ENCODE data around the gene GPX3.

The GPX3 gene

GRCh38 chr5:151014680-151015343 is 5.6 kb upstream of the GPX3 start:
- no peak for DNase-seq

- no peak for DNase-seq
These were observed 4.3 kb upstream of the GPX3 start for GRCh38 chr5:151015974-151016587.

GRCh38 chr5:151016700-151017099 is 3.7 kb upstream of the GPX3 start:
- DNase-seq = no peak

GRCh38 chr5:151017897-151018296 is 2.5 kb upstream of the GPX3 start:
- no peak for DNase-seq

- DNase-seq = no peak
These were observed 1.5 kb upstream of the GPX3 start for GRCh38 chr5:151018846-151019245.

GRCh38 chr5:151019331-151019730 is 1.1 kb upstream of the GPX3 start:
- DNase-seq = no peak

- DNase-seq = no peak
These were observed 1.4 kb downstream of the GPX3 start for GRCh38 chr5:151021746-151022145.

- DNase-seq = no peak
These were observed 2.2 kb downstream of the GPX3 start for GRCh38 chr5:151022511-151023018.

- DNase-seq = no peak
These were observed 2.7 kb downstream of the GPX3 start for GRCh38 chr5:151023047-151023615.

- DNase-seq = no peak
These were observed 3.3 kb downstream of the GPX3 start for GRCh38 chr5:151023651-151024050.

- DNase-seq = no peak
These were observed 4.3 kb downstream of the GPX3 start for GRCh38 chr5:151024440-151025249.

GRCh38 chr5:151025250-151025606 is 4.8 kb downstream of the GPX3 start:
- DNase-seq = no peak

- no peak for DNase-seq
These were observed 5.7 kb downstream of the GPX3 start for GRCh38 chr5:151026088-151026487.

- no peak for DNase-seq
These were observed 6.3 kb downstream of the GPX3 start for GRCh38 chr5:151026679-151027078.

- no peak for DNase-seq
These were observed 7.6 kb downstream of the GPX3 start for GRCh38 chr5:151027961-151028479.

GRCh38 chr5:151028717-151029116 is 8.3 kb downstream of the GPX3 start:
- DNase-seq = no peak

GRCh38 chr5:151029179-151030055 is 9.0 kb downstream of the GPX3 start:
- no peak for DNase-seq

GRCh38 chr5:151030056-151030336 is 9.6 kb downstream of the GPX3 start:
- no peak for DNase-seq

GRCh38 chr5:151030379-151030778 is 10.0 kb downstream of the GPX3 start:
- DNase-seq = no peak

GRCh38 chr5:151031554-151031953 is 11.2 kb downstream of the GPX3 start:
- no peak for DNase-seq

GRCh38 chr5:151033217-151033934 is 13.0 kb downstream of the GPX3 start:
- no peak for DNase-seq
